HepG2 (cell line): ENCODE results near the gene SEMA5B. TPM values are rescaled to one million over a fixed set of nuclear protein-coding genes. Genes with fewer than 3 reads are reported as not detected.

Experiments
- ATAC-seq: fragments of 200-7000 bp; cut with Tn5 transposase; 3 replicates; pipeline ENCODE4 v1.9.1; 2020; ENCODE audit warnings: mild to moderate bottlenecking, moderate library complexity
- BruUV-seq: library from RNA; stranded (reverse); fragments of 400-500 nt; replicated peaks from 2 replicates; lab custom pipeline; 2021; lab: Mats Ljungman, UMichigan
- CTCF ChIA-PET: fragments of 300-600 bp; formaldehyde crosslinking; extraction: SDS; loops from one replicate; lab custom pipeline; 2021; ENCODE audit warnings: low total read pairs, inconsistent platforms, low intra/inter-chr PET ratio; lab: Yijun Ruan, JAX
- POLR2A ChIA-PET: fragments of 350-600 bp; sonication (Branson Sonifier 250); formaldehyde crosslinking; loops from one replicate; lab custom pipeline; 2020; ENCODE audit warnings: antibody characterized with exemption, inconsistent platforms; lab: Yijun Ruan, JAX
- DNase-seq: peaks from one replicate; pipeline ENCODE4 v3.0.0-alpha.2; 2015; ENCODE audit warnings: low spot score
- FAIRE-seq: peaks from 3 replicates; lab custom pipeline; 2011; peaks lifted over from hg19 to GRCh38; lab: Jason Lieb, UNC
- H2AFZ ChIP-seq: one replicate; pipeline ENCODE4 v1.6.1; 2011; ENCODE audit warnings: low read length, inconsistent platforms
- H3K27ac ChIP-seq: fragments of 300-600 bp; 3 replicates; pipeline ENCODE4 v1.8.0; 2011; ENCODE audit warnings: mixed run types, mild to moderate bottlenecking, mixed read lengths, low read length, inconsistent platforms; ENCODE audit not compliant: insufficient read depth; ENCODE audit errors: extremely low read length
- H3K27me3 ChIP-seq, 2 experiments: fragments of 200-600 bp in 1 of 2; 2 replicates in 1 of 2; 3 replicates in 1 of 2; pipeline versions ENCODE4 v1.6.0 to v1.8.0; 2011; ENCODE audit warnings: low read length in 2 of 2, mild to moderate bottlenecking in 2 of 2, moderate library complexity in 2 of 2, inconsistent platforms in 1 of 2; ENCODE audit not compliant: insufficient read depth in 2 of 2, control insufficient read depth in 1 of 2
- H3K36me3 ChIP-seq, 2 experiments: fragments of 200-600 bp in 1 of 2; replicated peaks in 1 of 2; 2 replicates in 1 of 2; 3 replicates in 1 of 2; pipeline versions ENCODE4 v1.5.1 to v1.8.0; 2011; ENCODE audit warnings: low read length in 2 of 2, inconsistent platforms in 1 of 2; ENCODE audit not compliant: insufficient read depth in 2 of 2, control insufficient read depth in 1 of 2
- H3K4me1 ChIP-seq: 2 replicates; pipeline ENCODE4 v1.5.1; 2012; ENCODE audit warnings: low read length, inconsistent platforms; ENCODE audit not compliant: insufficient read depth
- H3K4me2 ChIP-seq: 2 replicates; pipeline ENCODE4 v1.6.0; 2011; ENCODE audit warnings: low read depth, low read length, inconsistent platforms
- H3K4me3 ChIP-seq, 3 experiments: fragments of 200-600 bp in 1 of 3; sonication (generic), shearing (Covaris generic) in 1 of 3; replicated peaks in 1 of 3; 2 replicates each; pipeline ENCODE4 v1.5.1; 2011 to 2016; ENCODE audit warnings: low read length in 3 of 3, inconsistent platforms in 2 of 3, low read depth in 2 of 3, mild to moderate bottlenecking in 2 of 3, control low read depth in 1 of 3, mixed read lengths in 1 of 3; ENCODE audit not compliant: insufficient read depth in 1 of 3
- H3K79me2 ChIP-seq: one replicate; pipeline ENCODE4 v1.6.1; 2011; ENCODE audit warnings: low read length, inconsistent platforms; ENCODE audit not compliant: insufficient read depth
- H3K9ac ChIP-seq: 2 replicates; pipeline ENCODE4 v1.6.0; 2011; ENCODE audit warnings: mild to moderate bottlenecking, low read depth, low read length, inconsistent platforms; ENCODE audit not compliant: insufficient read depth
- H3K9me3 ChIP-seq: 2 replicates; pipeline ENCODE4 v1.5.1; 2012; ENCODE audit warnings: mild to moderate bottlenecking, low read length
- H4K20me1 ChIP-seq: 2 replicates; pipeline ENCODE4 v1.6.0; 2011; ENCODE audit warnings: inconsistent platforms, mild to moderate bottlenecking, low read length, moderate library complexity; ENCODE audit not compliant: insufficient read depth
- AHDC1 ChIP-seq: sonication (generic); formaldehyde crosslinking; IDR thresholded peaks from 2 replicates; pipeline ENCODE4 v1.5.1; 2020; ENCODE audit warnings: mild to moderate bottlenecking, missing genetic modification reagents, borderline replicate concordance
- MED13 ChIP-seq: sonication (generic); formaldehyde crosslinking; IDR thresholded peaks from 2 replicates; pipeline ENCODE4 v1.5.0; 2020; ENCODE audit warnings: missing genetic modification reagents
- NFRKB ChIP-seq: fragments of 450-650 bp; IDR thresholded peaks from 2 replicates; pipeline ENCODE4 v1.6.1; 2017
- PREB ChIP-seq: sonication (generic); formaldehyde crosslinking; IDR thresholded peaks from 2 replicates; pipeline ENCODE4 v1.4.0; 2020; ENCODE audit warnings: missing genetic modification reagents
- YEATS2 ChIP-seq: sonication (generic); formaldehyde crosslinking; IDR thresholded peaks from 2 replicates; pipeline ENCODE4 v1.4.0; 2020; ENCODE audit warnings: missing genetic modification reagents, borderline replicate concordance
- ZNF18 ChIP-seq: sonication (generic); formaldehyde crosslinking; IDR thresholded peaks from 2 replicates; pipeline ENCODE4 v1.8.0; 2022; ENCODE audit warnings: mild to moderate bottlenecking, missing genetic modification reagents; ENCODE audit not compliant: insufficient replicate concordance
- ZNF446 ChIP-seq: sonication (generic); formaldehyde crosslinking; IDR thresholded peaks from 2 replicates; pipeline ENCODE4 v1.5.0; 2020; ENCODE audit warnings: mild to moderate bottlenecking, missing genetic modification reagents
- ZNF468 ChIP-seq: sonication (generic); formaldehyde crosslinking; IDR thresholded peaks from 2 replicates; pipeline ENCODE4 v1.8.0; 2022; ENCODE audit warnings: mild to moderate bottlenecking, moderate library complexity, missing genetic modification reagents
- ZNF788 ChIP-seq: sonication (generic); formaldehyde crosslinking; IDR thresholded peaks from 2 replicates; pipeline ENCODE4 v1.5.0; 2020; ENCODE audit warnings: mild to moderate bottlenecking, missing genetic modification reagents, borderline replicate concordance
- WGBS: methylation state at CpG from one replicate; pipeline ENCODE4 v1.1.6; 2017; ENCODE audit warnings: low lambda C conversion rate; 5-methylcytosine and 5-hydroxymethylcytosine counted together
- in situ Hi-C: cut with HindIII; loops from 2 replicates; pipeline ENCODE4 v1.10.0; 2017; ENCODE audit warnings: low pct_unique_long_range_greater_than_20kb; ENCODE audit not compliant: extremely low pct_ligation_motif_present
- intact Hi-C: fragments of 100-400 bp; cut with micrococcal nuclease; formaldehyde crosslinking; loops from one replicate; pipeline ENCODE4 v1.10.0; 2022; ENCODE audit not compliant: unreplicated experiment
- polyA plus RNA-seq, 8 experiments: library from polyadenylated mRNA; depleted of rRNA in 3 of 8; stranded (reverse) in 7 of 8; unstranded in 1 of 8; fragments of >200 nt; fragmentation: Illumina TruSeq in 4 of 8; extraction: Trizol in 4 of 8; gene quantifications; 2 replicates each; pipeline versions ENCODE4 v1.2.1 to v1.2.3, GENCODE V29; 2011 to 2016; ENCODE audit warnings: low read depth in 4 of 8, missing spikeins in 1 of 8, mixed read lengths in 1 of 8; ENCODE audit not compliant: insufficient read depth in 1 of 8
- total RNA-seq, 5 experiments: library from RNA; depleted of rRNA; stranded (reverse); fragments of >200 nt; fragmentation: Illumina TruSeq; extraction: Trizol; gene quantifications; 2 replicates each; pipeline ENCODE4 v1.2.3, GENCODE V29; 2016; ENCODE audit warnings: low read depth in 1 of 5
- TF ChIP-seq, protein P1 (sequence below): IDR thresholded peaks from 2 replicates; pipeline ENCODE4 v1.6.1; 2016; ENCODE audit warnings: missing biosample characterization, missing genetic modification reagents, low read depth
- TF ChIP-seq, protein P2 (sequence below): sonication (generic); formaldehyde crosslinking; IDR thresholded peaks from 2 replicates; pipeline ENCODE4 v1.5.1; 2020; ENCODE audit warnings: missing genetic modification reagents, mild to moderate bottlenecking, borderline replicate concordance
- TF ChIP-seq, protein P3 (sequence below): sonication (generic); formaldehyde crosslinking; IDR thresholded peaks from 2 replicates; pipeline ENCODE4 v1.5.0; 2020; ENCODE audit warnings: mild to moderate bottlenecking, low read depth, missing genetic modification reagents, borderline replicate concordance

SEMA5B gene
- total and polyA plus RNA-seq, 2 of the 13 experiments (the other 11 are each of a cell fraction or from before 2014, with no cell fraction given), result not detected

- no TSS peak for BruUV-seq
- 25% methylated on average over 2 of the region's 10 CpGs for WGBS
- H3K79me2 ChIP-seq, result no peaks in the 10 kb centered on the region
- H3K9ac ChIP-seq, result no peak overlapping the region
- no peak overlapping the region for H3K4me3 ChIP-seq
- H3K4me2 ChIP-seq, result no peak overlapping the region
- H3K9me3 ChIP-seq, result no peaks in the 10 kb centered on the region
- no peak overlapping the region for H3K27ac ChIP-seq
- no peak for FAIRE-seq
- no peaks in the 10 kb centered on the region for H3K36me3 ChIP-seq
- H3K27me3 ChIP-seq, result peaks cover 4 to 34% of the 10 kb centered on the region in 2 experiments
- no peaks in the 10 kb centered on the region for H4K20me1 ChIP-seq
- no peak overlapping the region for H2AFZ ChIP-seq
- TF ChIP-seq ZNF788 (CRISPR knock-in tag) (no peak), ZNF446 (no peak), AHDC1 (CRISPR knock-in tag) (no peak), ZNF18 (no peak), MED13 (CRISPR knock-in tag) (no peak), NFRKB (no peak), PREB (CRISPR knock-in tag) (no peak), ZNF468 (CRISPR knock-in tag) (no peak), YEATS2 (CRISPR knock-in tag) (no peak)
- TF ChIP-seq, protein P1, sequence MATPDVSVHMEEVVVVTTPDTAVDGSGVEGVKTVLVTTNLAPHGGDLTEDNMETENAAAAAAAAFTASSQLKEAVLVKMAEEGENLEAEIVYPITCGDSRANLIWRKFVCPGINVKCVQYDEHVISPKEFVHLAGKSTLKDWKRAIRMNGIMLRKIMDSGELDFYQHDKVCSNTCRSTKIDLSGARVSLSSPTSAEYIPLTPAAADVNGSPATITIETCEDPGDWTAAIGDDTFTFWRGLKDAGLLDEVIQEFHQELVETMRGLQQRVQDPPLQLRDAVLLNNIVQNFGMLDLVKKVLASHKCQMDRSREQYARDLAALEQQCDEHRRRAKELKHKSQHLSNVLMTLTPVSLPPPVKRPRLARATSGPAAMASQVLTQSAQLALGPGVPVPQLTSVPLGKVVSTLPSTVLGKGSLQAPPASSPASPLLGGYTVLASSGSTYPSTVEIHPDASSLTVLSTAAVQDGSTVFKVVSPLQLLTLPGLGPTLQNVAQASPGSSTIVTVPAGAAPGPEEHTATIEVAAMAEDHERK (CRISPR knock-in tag), result no peak
- TF ChIP-seq, protein P2, sequence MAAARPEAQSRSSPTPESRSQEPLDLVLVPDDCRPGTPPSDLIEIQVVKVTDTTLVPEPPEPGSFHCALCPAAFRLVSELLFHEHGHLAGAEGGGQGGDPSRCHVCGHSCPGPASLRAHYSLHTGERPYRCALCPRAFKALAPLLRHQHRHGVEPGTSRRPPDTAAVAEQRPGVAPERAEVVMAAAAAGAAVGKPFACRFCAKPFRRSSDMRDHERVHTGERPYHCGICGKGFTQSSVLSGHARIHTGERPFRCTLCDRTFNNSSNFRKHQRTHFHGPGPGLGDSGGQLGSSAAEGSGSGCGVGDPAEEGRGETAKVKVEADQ, result no peak
- TF ChIP-seq, protein P3, sequence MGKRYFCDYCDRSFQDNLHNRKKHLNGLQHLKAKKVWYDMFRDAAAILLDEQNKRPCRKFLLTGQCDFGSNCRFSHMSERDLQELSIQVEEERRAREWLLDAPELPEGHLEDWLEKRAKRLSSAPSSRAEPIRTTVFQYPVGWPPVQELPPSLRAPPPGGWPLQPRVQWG (CRISPR knock-in tag), result no peak
- no peak for DNase-seq
- POLR2A ChIA-PET, result no interaction called here
- ATAC-seq, result no peak
- peaks cover 40% of the 10 kb centered on the region for H3K4me1 ChIP-seq
- CTCF ChIA-PET, result no interaction called here
- in situ Hi-C loops, result no loop called here
- intact Hi-C loops, result no loop called here
These were observed 99.8 kb downstream of the SEMA5B start for GRCh38 chr3:122927726-122928125.
